HS-5 (cell line): Measurements from ENCODE around the gene GOLGA2.
"Not testable (repeated sequence)": the region's sequence is repeated elsewhere in the genome, so short reads cannot be mapped to it uniquely, and the experiment has no call there.

Source experiments
- DNase-seq: peaks from one replicate; pipeline ENCODE4 v3.0.0-alpha.2; 2012; ENCODE audit warnings: low read depth

The GOLGA2 gene

DNA sequence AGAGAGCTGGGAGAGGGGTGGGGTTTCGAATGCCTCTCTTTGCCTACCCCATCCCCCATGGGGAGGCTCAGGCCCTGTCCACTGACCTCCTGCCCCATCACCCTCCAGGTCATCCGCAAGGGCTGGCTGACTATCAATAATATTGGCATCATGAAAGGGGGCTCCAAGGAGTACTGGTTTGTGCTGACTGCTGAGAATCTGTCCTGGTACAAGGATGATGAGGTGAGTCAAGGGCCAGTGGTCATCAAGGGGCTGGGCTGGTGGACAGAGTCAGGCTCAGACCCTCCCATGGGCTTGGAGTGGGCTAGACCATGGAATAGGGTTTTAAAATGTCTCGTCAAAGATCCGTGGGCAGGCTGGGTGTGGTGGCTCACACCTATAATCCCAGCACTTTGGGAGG lies 33.7 kb downstream of the GOLGA2 start:
- no peak for DNase-seq

DNA sequence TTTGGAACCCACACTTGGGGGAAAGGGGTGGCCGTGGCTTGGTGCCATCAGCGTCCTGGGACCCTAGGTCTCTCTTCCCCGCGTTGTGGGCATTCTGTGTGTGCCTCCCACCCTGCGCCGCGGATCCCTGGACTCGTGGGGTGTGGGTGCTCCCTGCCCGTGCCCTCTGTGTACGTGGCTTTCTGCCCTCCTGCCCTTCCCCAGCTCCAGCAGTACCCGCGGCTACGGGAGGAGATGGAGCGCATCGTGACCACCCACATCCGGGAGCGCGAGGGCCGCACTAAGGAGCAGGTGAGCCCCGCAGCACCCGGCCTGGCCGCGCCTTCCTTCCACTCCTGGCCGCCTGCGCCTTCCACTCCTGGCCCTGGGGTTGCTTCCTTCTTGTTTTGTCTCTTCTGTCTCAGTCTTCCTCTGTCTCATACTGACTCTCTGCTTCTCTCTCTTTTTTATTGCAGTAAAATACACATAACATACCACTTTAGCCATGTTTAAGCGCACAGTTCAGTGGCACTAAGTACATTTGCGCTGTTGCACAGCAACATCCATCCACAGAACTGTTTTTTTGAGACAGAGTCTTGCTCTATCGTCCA lies 41.9 kb downstream of the GOLGA2 start:
- DNase-seq: no peak

GRCh38 chr9:128232528-128233428 lies 43.0 kb downstream of the GOLGA2 start:
- no peak for DNase-seq

DNA sequence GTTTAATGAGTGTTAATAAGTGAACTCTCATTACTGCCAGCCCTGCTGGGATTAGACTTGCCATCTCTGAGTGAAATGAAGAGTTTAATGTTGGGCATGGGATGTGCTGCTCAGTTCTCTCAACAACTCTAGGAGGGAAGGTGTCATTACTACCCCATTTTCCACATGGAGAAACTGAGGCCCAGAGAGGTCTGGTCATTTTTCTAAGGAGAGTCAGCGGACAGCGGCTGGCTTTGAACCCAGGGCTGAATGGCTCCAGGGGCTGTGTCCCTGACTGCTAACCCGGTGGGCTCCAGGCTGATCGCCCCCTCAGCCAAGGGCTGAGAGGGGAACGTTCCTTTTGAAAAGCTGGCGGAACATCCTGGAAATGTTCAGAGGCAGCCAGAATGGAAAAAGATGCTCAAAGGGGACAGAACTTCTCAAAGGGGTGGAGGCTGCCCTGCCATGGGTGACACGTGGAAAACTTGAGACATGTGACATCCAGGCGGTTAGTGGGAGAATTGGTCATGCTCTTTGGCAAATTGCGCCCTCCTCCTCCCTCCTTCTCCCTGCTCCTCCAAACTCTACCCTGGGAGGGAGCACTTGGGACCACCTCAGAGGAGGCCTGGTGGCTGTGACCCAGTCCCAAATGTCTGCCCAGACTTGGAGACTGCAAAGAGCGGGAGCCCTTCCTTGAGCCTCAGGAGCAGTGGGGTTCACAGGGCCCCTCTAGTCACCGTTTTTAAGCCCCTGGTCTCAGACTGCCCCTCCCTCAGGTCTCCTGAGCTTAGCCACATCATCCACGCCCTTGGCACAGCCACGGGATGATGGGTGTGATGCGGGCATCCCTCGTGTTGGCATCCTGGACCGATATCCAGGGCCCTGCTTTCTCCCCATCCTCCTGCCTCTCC lies 43.9 kb downstream of the GOLGA2 start:
- no peak for DNase-seq

GRCh38 chr9:128230897-128231296 lies 44.9 kb downstream of the GOLGA2 start:
- DNase-seq: not testable (repeated sequence)

DNA sequence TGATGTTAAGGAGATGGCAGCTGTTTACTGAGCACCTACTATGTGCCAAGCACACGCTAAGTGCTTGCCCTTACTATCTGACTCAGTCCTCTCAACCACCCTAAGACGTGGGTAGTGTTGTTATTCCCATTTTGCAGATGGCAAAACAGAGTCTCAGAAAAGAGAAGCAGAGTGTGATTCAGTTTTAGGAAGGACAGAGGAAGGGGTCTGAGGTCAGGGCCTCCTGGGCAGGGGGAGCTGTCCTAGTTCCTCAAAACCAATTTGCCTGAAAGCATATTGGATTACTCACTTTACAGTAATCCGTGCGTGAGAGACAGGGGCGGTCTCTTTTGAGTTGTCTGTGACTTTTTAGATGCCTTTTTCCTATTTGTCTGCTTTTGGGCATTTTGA lies 49.4 kb downstream of the GOLGA2 start:
- no peak for DNase-seq

GRCh38 chr9:128225770-128226411 lies 49.9 kb downstream of the GOLGA2 start:
- DNase-seq: no peak

- DNase-seq: no peak
Measured at GRCh38 chr9:128224877-128225276, 50.9 kb downstream of the GOLGA2 start.

DNA sequence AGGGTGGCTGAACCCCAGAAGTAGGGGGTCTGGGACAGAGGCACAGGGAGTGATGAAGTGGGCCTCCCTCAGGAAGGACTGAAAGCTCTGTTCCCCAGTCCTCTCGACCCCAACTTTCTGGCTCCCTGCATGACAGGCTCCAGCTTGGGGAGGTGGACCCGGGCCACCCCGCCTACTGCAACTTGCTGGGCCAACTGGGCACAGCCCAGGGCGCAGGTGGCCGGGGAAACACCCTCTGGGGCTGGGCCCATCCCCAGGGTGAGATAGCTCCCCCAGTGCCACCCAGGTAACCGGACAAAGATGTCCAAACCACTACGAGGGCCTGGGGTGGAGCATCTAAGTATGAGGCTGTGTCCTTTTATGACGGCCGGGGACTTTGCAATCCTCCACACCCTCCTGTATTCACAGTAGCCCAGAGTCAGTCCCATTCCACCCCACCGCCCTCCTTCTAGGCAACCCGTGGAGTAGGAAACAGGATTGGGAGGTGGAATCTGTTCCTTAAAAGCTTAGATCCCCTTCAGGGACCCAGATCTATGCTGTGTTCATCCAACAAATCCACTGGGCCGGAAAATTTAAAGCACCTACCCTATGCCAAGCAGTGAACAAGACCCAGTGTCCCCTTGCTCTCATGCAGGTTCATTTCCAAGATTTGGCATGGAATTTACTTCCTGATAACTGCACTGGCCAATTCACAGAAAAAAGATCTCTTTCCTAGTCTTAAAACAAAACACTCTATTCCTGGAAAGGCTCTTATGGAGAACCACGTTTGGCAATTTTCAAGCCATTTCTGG lies 52.7 kb downstream of the GOLGA2 start:
- no peak for DNase-seq

DNA sequence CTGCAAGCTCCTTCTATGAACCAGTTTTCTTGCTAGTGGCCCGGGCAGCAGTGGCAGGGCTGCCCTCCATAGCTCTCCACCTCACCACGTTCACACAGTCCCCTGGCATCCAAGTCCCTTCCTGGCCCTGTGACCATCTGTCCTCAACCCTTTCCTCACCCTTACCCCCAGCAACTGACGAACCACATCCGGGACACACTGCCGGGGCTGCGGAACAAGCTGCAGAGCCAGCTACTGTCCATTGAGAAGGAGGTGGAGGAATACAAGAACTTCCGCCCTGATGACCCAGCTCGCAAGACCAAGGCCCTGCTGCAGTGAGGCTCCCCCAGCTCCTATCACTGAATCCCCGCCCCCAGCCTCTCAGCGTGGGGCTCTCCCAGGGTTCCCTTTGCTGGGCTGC lies 53.8 kb downstream of the GOLGA2 start:
- DNase-seq: no peak

DNA sequence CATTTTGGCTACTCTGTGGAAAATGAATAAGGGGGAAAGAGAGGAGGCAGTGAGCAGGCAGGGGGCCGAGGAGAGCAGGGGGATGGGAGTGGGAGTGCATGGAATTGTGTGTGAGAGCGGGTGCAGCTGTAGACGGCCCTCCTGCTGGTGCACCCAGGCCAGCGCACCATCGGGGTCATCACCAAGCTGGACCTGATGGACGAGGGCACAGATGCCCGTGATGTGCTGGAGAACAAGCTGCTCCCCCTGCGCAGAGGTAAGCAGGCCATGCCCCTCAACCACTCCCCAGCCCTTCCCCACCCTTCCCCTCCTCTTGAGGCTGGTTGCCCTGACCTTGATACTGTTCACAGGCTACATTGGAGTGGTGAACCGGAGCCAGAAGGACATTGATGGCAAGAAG lies 56.0 kb downstream of the GOLGA2 start:
- DNase-seq: no peak

DNA sequence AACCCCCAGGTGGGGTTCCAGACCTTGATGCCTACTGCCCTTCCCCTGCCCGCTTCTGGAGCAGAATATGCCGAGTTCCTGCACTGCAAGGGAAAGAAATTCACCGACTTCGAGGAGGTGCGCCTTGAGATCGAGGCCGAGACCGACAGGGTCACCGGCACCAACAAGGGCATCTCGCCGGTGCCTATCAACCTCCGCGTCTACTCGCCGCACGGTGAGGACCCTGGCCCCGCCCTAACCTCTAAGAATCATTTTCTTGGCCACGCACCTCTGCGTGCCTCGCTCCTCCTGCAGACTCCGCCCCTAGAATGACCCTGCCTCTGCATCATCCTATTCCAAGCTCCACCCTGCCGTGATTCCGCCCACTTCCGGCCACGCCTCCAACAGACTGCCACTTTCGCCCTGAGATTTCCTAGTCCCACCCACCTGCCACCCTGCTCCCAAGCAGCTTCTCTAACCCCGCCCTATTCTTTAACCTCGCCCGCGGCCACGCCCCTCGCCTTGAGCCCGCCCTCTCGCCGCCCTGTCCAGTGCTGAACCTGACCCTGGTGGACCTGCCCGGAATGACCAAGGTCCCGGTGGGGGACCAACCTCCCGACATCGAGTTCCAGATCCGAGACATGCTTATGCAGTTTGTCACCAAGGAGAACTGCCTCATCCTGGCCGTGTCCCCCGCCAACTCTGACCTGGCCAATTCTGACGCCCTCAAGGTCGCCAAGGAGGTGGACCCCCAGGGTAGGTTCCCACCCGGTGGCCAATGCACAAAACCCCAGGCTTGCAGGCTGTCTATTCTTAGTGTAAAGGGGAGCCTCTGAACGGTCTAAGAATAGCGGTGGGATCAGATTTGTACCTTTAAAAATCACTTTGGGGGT lies 57.1 kb downstream of the GOLGA2 start:
- no peak for DNase-seq

DNA sequence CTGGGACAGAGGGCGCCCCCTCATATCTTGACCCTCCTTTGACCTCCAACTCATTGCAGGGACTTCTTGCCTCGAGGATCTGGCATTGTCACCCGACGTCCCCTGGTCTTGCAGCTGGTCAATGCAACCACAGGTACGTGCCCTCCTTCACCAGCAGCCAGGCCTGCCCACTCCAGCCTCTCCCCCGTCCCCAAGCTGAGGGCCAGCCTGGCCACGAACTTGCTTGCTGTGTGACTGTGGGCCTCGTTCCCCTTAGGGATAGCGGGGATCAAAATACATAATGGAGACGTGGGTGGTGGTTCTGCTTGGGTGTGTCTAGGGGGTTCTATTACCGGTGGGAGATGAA lies 57.7 kb downstream of the GOLGA2 start:
- no peak for DNase-seq

DNA sequence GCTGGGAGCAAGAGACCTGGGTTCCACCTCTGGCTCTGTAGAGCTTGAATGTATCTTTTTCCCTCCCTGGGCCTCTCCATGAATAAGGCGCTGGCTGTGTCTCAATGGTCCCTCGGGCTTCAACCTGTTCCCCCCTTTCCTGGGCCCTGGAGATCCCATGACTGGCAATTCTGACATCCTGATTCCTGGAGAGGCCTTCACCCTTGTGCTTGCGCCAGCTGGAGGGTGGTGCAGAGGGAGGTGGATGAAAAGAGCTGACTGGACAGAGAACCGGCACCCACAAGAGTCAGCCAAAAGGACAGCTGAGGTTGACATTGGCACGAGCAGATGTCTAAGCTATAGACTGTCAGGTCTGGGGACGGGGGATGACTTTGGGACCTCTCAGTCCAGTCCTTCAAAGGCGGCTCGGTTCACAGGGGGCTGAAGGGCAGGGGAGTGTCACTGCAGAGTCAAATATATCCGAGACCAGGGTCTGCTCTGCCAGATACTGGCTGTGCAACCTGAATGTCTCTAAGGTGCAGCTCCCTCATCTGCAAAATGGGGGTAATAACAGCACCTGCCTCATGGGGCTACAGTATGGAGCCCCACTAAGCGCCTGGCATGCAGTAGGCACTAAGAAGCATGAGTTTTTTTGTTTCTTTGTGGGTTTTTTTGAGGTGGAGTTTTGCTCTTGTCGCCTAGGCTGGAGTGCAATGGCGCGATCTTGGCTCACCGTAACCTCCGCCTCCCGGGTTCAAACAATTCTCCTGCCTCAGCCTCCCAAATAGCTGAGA lies 58.8 kb downstream of the GOLGA2 start:
- DNase-seq: no peak

DNA sequence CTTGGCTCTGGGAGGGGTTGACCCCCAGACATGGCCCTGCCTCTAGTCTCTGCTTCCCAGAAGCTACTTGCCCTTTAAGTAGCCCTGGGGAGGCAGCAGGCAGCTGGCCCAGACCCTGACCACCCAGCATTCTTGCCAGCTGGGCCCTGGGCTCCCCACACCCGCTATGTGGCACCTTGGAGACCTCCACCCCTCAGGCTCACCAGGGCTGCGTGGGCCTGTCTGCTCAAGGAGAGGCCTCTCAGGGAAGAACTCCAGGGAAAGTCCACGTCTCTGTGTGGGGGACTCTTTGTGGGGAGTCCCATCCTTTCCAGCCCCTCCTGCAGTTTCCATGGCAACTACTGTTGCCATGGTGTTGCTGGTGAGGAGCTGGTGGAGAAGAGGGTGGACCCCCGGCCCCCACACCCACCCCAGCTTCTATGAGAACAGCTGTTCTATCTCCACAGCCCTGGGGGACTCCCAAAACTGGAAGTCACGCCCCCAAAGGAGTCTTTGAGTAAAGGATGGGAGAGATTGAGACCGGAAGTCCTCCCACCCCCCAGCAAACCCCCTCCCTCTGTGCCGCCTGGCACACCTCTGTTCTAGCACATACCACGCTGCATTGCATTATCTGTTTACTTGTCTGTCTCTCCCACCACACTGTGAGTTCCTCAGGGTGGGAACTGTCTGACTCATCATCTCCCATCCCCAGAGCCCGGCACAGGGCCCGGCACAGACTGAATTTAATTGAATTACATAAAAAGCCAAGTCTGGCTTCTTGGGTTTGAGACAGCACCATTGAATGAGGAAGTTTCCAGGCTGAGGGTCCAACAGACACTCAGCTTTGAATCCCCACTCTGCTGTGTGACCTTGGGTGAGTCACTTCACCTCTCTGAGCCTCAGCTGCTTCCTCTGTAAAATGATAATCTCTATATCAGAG lies 60.1 kb downstream of the GOLGA2 start:
- DNase-seq: no peak

DNA sequence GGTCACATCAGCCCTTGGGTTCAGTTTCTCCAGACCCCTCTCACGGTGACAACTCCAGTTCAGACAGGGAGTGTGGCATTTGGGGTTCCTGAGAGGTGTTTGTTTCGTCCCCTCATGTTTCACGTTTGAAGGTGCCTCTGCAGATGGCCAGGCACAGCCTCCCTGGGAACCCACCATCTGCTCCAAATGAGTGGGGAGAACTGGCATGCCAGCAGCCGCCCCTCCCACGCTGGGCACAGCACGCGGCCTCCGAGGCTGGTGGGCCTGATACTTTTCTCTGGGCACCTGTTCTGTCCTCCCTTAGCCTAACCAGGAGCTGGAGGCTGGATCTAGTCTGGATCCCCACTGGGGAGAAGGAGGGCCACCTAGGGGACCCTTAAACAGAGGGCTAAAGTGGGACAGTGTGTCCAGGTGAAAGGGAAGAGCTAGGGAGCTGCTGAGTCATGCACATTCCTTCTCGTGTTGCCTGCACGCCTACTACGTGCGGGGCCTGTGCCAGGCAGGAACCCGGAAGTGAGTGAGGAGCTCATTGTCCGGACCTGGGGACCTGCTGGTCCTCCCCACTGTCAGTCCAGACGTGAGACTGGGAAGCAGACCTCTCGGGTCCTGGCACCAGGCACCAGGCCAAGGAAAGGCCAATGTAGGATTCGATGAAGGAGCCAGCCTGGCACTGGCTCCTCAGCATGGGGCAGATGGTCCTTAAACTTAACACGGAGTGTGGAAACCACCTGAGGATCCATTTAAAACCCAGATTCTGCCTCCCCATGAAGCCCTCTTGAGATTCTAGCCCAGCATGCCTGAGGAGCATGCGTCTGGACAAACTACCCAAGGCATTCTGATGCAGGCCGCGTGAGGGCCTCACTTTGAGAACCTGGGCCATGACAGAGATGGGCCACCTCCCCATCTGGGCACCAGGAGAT lies 61.0 kb downstream of the GOLGA2 start:
- no peak for DNase-seq

DNA sequence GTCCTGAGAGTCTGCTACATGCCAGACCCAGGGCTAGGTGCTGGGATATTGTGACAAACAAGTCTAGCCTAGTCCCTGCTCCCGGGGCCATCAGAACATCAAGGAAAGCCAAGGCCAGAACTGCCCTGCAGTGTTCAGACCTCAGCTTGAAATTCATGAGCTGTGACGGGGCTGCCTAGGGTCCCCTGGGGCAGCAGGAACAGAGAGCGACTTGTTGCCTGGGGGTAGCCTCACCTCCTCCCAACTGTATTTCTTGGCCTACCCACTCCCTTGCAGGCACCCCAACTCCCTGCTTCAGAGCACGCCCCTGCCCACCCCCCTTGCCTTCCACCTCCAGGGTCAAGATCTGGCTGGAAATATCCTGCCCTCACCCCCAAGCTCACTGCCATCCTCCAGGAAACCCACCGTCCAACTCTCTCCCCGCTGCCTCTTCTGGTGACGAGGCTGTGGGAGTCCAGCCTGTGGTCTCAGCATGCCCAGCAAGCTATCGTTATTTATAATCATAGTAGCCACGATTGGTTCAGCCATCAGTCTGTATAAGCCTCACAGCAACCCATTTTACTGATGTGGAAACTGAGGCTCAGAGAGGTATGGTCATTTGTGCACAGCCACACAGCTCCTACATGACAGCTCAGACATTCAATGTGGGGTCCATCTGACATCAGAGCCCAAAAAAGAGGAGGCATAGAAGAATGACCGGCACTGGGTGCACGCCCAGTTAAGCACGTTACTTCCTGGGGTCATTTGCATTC lies 61.9 kb downstream of the GOLGA2 start:
- no peak for DNase-seq
